HCT116 (cell line): Measurements from ENCODE around the gene SLC2A13.

ENCODE experiments used
- CTCF ChIP-seq, 3 experiments: fragments of 200-600 bp in 1 of 3; sonication (generic) in 1 of 3; IDR thresholded peaks in 2 of 3; conservative IDR thresholded peaks in 1 of 3; 2 replicates each; pipeline ENCODE4 v1.5.1; 2012 to 2017; ENCODE audit warnings: low read depth in 2 of 3, low read length in 2 of 3, antibody characterized with exemption in 1 of 3, borderline replicate concordance in 1 of 3, control low read depth in 1 of 3, mild to moderate bottlenecking in 1 of 3, mixed read lengths in 1 of 3, mixed run types in 1 of 3, moderate library complexity in 1 of 3; ENCODE audit not compliant: insufficient read depth in 1 of 3
- REST ChIP-seq: IDR thresholded peaks from 2 replicates; pipeline ENCODE4 v1.6.1; 2012; ENCODE audit warnings: low read depth
- ZNF274 ChIP-seq: fragments of 200-500 bp; sonication (Bioruptor generic); IDR thresholded peaks from 2 replicates; pipeline ENCODE4 v1.6.1; 2014; ENCODE audit warnings: mild to moderate bottlenecking, low read depth, low read length, inconsistent platforms

GRCh38 chr12:39930101-39930500 is 175.8 kb downstream of the SLC2A13 start:
- TF ChIP-seq REST (no peak), ZNF274 (no peak), CTCF (IDR thresholded peaks at IDR 0.05 in 2 of 3, conservative IDR thresholded peaks at IDR 0.05 in 1 of 3; ENCODE audit: borderline replicate concordance in 1 of 3, insufficient read depth in 1 of 3, low read depth in 2 of 3, low read length in 2 of 3) (no peak)
